Panc1 (cell line): ENCODE data around the gene JADE2. TPM values are rescaled to one million over a fixed set of nuclear protein-coding genes. Genes with fewer than 3 reads are reported as not detected.
A peak's percentile ranks its signal among the peaks of the same experiment; 100 is the strongest.
"Not testable (repeated sequence)": the region's sequence is repeated elsewhere in the genome, so short reads cannot be mapped to it uniquely, and the experiment has no call there.

ENCODE experiments used
- ATAC-seq: fragments of 200-7000 bp; cut with Tn5 transposase; 2 replicates; pipeline ENCODE4 v1.9.1; 2020; ENCODE audit warnings: mild to moderate bottlenecking, moderate library complexity
- BruUV-seq: library from RNA; stranded (reverse); fragments of 400-500 nt; replicated peaks from 2 replicates; lab custom pipeline; 2021; lab: Mats Ljungman, UMichigan
- CTCF ChIA-PET: fragments of 300-600 bp; sonication (Branson Sonifier 250); formaldehyde crosslinking; loops from one replicate; lab custom pipeline; 2022; ENCODE audit warnings: antibody characterized with exemption; lab: Charles Lee
- POLR2A ChIA-PET: fragments of 300-600 bp; sonication (Branson Sonifier 250); formaldehyde crosslinking; loops from one replicate; lab custom pipeline; 2022; ENCODE audit warnings: antibody characterized with exemption; lab: Charles Lee
- DNase-seq: peaks from one replicate; pipeline ENCODE4 v3.0.0-alpha.2; 2010; ENCODE audit warnings: low read depth, low spot score
- H3K27ac ChIP-seq: 2 replicates; pipeline ENCODE4 v1.5.1; 2011; ENCODE audit warnings: mild to moderate bottlenecking, low read length, inconsistent platforms
- H3K27me3 ChIP-seq: fragments of 200-500 bp; sonication (Bioruptor generic); 2 replicates; pipeline ENCODE4 v1.6.0; 2014; ENCODE audit warnings: low read length, inconsistent platforms; ENCODE audit not compliant: control insufficient read depth, insufficient read depth
- H3K36me3 ChIP-seq: fragments of 200-500 bp; sonication (Bioruptor generic); 2 replicates; pipeline ENCODE4 v1.5.1; 2014; ENCODE audit warnings: inconsistent platforms, mild to moderate bottlenecking, low read length, moderate library complexity; ENCODE audit not compliant: control insufficient read depth, insufficient read depth
- H3K4me1 ChIP-seq: 2 replicates; pipeline ENCODE4 v1.5.1; 2011; ENCODE audit warnings: inconsistent platforms, mild to moderate bottlenecking, low read length, moderate library complexity; ENCODE audit not compliant: control insufficient read depth, insufficient read depth
- H3K4me3 ChIP-seq, 2 experiments: 2 replicates each; pipeline ENCODE4 v1.5.1; 2011 to 2012; ENCODE audit warnings: low read depth in 2 of 2, low read length in 2 of 2, mild to moderate bottlenecking in 2 of 2, inconsistent platforms in 1 of 2, moderate library complexity in 1 of 2
- H3K9me3 ChIP-seq: fragments of 200-500 bp; sonication (Bioruptor generic); 2 replicates; pipeline ENCODE4 v1.5.1; 2014; ENCODE audit warnings: low read depth, mild to moderate bottlenecking, inconsistent platforms, low read length, moderate library complexity; ENCODE audit not compliant: control insufficient read depth, insufficient read depth
- POLR2AphosphoS5 ChIP-seq: IDR thresholded peaks from 2 replicates; pipeline ENCODE4 v1.6.1; 2012; ENCODE audit warnings: mild to moderate bottlenecking, low read depth, low read length, moderate library complexity
- SIN3A ChIP-seq: IDR thresholded peaks from 2 replicates; pipeline ENCODE4 v1.6.1; 2012; ENCODE audit warnings: low read depth, mild to moderate bottlenecking, low read length, moderate library complexity, borderline replicate concordance; ENCODE audit not compliant: insufficient read depth
- TCF7L2 ChIP-seq: IDR thresholded peaks from 2 replicates; pipeline ENCODE4 v1.6.1; 2011; ENCODE audit warnings: mild to moderate bottlenecking, low read depth, low read length, inconsistent platforms
- in situ Hi-C: cut with HindIII; loops from 2 replicates; pipeline ENCODE4 v1.10.0; 2016; ENCODE audit warnings: low sequenced_read_pairs, low pct_unique_long_range_greater_than_20kb
- intact Hi-C: fragments of 100-400 bp; cut with micrococcal nuclease; formaldehyde crosslinking; loops from one replicate; pipeline ENCODE4 v1.10.0; 2022; ENCODE audit not compliant: unreplicated experiment
- total RNA-seq: library from RNA; stranded (reverse); gene quantifications from one replicate; pipeline ENCODE4 v1.2.1, GENCODE V29; 2021; ENCODE audit not compliant: unreplicated experiment
- TF ChIP-seq, protein P1 (sequence below), 2 experiments: IDR thresholded peaks; 2 replicates each; pipeline ENCODE4 v1.6.1; 2011 to 2012; ENCODE audit warnings: low read depth in 2 of 2, control low read depth in 1 of 2, low read length in 1 of 2, mild to moderate bottlenecking in 1 of 2, moderate library complexity in 1 of 2; ENCODE audit not compliant: insufficient read depth in 1 of 2
- TF ChIP-seq, protein P2 (sequence below): fragments of 450-650 bp; IDR thresholded peaks from 2 replicates; pipeline ENCODE4 v1.5.1; 2017; ENCODE audit warnings: mild to moderate bottlenecking

JADE2 gene
- total RNA-seq, 1 experiment from 2014 or later: 80.0 TPM

DNA sequence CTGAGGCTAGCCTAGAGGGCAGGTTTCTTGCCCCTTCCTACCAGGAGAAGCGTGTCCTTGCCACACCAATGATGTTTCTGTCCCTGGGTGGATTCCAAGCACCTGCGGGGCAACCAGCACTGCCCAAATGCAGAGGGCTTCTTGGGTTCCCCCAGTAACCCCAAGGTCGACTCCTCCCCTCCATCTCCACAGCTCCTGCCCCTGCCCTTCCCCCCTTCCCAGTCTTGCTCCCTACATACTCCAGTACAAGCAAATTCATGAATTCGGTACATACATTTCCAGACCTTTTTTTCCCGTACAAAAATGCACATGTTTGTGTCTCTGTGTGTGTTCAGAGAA, 12.8 kb upstream of the JADE2 start:
- in situ Hi-C loops: no loop called here

DNA sequence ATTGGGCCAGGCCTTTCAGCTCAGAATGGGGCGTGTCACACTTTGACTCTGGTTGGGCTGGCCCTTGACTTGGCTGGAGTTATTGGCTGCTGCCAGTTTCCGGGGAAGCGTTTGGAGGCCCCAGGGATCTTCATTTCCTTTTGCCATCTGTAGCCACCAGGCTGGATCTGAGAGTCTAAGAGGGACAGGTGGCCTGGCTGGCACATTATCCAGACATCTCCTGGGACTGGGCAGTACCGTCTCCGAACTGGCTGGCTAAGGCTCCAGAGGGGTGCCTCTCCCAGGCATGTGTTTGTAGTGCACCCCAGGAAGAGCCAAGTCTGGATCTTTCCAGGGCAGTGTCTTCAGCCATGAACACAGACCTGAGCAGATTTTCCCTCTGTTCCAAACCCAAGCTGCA, 9.7 kb upstream of the JADE2 start:
- H3K27ac ChIP-seq: peak overlapping the region; percentile 45
- intact Hi-C loops (no loop called here), in situ Hi-C loops (no loop called here)
- BruUV-seq: no TSS peak
- CTCF ChIA-PET: no interaction called here
- no peaks in the 10 kb centered on the region for H3K36me3 ChIP-seq
- no peak for DNase-seq
- no peaks in the 10 kb centered on the region for H3K27me3 ChIP-seq
- H3K4me3 ChIP-seq: no peak overlapping the region
- H3K4me1 ChIP-seq: peaks cover 21% of the 10 kb centered on the region
- TF ChIP-seq SIN3A: no peak
- TF ChIP-seq, protein P1, sequence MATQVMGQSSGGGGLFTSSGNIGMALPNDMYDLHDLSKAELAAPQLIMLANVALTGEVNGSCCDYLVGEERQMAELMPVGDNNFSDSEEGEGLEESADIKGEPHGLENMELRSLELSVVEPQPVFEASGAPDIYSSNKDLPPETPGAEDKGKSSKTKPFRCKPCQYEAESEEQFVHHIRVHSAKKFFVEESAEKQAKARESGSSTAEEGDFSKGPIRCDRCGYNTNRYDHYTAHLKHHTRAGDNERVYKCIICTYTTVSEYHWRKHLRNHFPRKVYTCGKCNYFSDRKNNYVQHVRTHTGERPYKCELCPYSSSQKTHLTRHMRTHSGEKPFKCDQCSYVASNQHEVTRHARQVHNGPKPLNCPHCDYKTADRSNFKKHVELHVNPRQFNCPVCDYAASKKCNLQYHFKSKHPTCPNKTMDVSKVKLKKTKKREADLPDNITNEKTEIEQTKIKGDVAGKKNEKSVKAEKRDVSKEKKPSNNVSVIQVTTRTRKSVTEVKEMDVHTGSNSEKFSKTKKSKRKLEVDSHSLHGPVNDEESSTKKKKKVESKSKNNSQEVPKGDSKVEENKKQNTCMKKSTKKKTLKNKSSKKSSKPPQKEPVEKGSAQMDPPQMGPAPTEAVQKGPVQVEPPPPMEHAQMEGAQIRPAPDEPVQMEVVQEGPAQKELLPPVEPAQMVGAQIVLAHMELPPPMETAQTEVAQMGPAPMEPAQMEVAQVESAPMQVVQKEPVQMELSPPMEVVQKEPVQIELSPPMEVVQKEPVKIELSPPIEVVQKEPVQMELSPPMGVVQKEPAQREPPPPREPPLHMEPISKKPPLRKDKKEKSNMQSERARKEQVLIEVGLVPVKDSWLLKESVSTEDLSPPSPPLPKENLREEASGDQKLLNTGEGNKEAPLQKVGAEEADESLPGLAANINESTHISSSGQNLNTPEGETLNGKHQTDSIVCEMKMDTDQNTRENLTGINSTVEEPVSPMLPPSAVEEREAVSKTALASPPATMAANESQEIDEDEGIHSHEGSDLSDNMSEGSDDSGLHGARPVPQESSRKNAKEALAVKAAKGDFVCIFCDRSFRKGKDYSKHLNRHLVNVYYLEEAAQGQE (IDR thresholded peaks at IDR 0.05; ENCODE audit: insufficient read depth in 1 of 2, low read depth in 2 of 2, low read length in 1 of 2): no peak
- TF ChIP-seq TCF7L2: no peak
- TF ChIP-seq, protein P2, sequence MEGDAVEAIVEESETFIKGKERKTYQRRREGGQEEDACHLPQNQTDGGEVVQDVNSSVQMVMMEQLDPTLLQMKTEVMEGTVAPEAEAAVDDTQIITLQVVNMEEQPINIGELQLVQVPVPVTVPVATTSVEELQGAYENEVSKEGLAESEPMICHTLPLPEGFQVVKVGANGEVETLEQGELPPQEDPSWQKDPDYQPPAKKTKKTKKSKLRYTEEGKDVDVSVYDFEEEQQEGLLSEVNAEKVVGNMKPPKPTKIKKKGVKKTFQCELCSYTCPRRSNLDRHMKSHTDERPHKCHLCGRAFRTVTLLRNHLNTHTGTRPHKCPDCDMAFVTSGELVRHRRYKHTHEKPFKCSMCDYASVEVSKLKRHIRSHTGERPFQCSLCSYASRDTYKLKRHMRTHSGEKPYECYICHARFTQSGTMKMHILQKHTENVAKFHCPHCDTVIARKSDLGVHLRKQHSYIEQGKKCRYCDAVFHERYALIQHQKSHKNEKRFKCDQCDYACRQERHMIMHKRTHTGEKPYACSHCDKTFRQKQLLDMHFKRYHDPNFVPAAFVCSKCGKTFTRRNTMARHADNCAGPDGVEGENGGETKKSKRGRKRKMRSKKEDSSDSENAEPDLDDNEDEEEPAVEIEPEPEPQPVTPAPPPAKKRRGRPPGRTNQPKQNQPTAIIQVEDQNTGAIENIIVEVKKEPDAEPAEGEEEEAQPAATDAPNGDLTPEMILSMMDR: no peak
- no peak for TF ChIP-seq POLR2AphosphoS5
- H3K9me3 ChIP-seq: no peaks in the 10 kb centered on the region
- POLR2A ChIA-PET: no interaction called here
- no peak for ATAC-seq

More for the DNA sequence above, 12.8 kb upstream of the JADE2 start:
- peak overlapping the region; percentile 97 for H3K27ac ChIP-seq
- TF ChIP-seq, protein P2: no peak
- TF ChIP-seq SIN3A: no peak
- TF ChIP-seq, protein P1 (IDR thresholded peaks at IDR 0.05; ENCODE audit: insufficient read depth in 1 of 2, low read depth in 2 of 2, low read length in 1 of 2): no peak
- POLR2A ChIA-PET: interaction anchor here (1.2 kb wide), 1 partner anchor 11 kb away, joined by 4 read pairs; no protein-coding TSS in a partner anchor
- no peaks in the 10 kb centered on the region for H3K9me3 ChIP-seq
- H3K27me3 ChIP-seq: no peaks in the 10 kb centered on the region
- CTCF ChIA-PET: no interaction called here
- ATAC-seq (no peak), DNase-seq (no peak)
- no TSS peak for BruUV-seq
- intact Hi-C loops: no loop called here
- H3K36me3 ChIP-seq: no peaks in the 10 kb centered on the region
- no peak overlapping the region for H3K4me3 ChIP-seq
- H3K4me1 ChIP-seq: peaks cover 49% of the 10 kb centered on the region

DNA sequence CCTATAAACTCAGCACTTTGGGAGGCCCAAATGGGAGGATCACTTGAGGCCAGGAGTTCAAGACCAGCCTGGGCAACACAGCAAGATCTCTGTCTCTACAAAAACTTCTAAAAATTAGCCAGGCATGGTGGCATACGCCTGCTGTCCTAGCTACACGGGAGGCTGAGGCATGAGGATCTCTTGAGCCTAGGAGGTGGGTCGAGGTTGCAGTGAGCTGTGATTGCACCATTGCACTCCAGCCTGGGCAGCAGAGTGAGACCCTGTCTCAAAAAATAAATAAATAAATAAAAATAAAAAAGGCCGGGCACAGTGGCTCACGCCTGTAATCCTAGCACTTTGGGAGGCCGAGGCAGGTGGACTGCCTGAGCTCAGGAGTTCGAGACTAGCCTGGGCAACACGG, 8.5 kb upstream of the JADE2 start:
- H3K27me3 ChIP-seq, H3K27ac ChIP-seq, DNase-seq, POLR2A ChIA-PET, BruUV-seq, H3K36me3 ChIP-seq, in situ Hi-C loops, ATAC-seq, H3K9me3 ChIP-seq, H3K4me1 ChIP-seq, CTCF ChIA-PET, H3K4me3 ChIP-seq, intact Hi-C loops: not testable (repeated sequence)
